Measurements from ENCODE around the gene TMEM101.
"Not testable (repeated sequence)": the region's sequence is repeated elsewhere in the genome, so short reads cannot be mapped to it uniquely, and the experiment has no call there.

Gene TMEM101

GRCh38 chr17:44014437-44015172 is at the start of gene TMEM101:
Gene TMEM101, minus strand, starts transcription at chr17:44014963. Its CDS starts 11 bp downstream, at chr17:44014952.
- peak; percentile 81 for DNase-seq

- DNase-seq, result no peak
Observed at GRCh38 chr17:44063704-44064639, 49.2 kb upstream of the TMEM101 start.

GRCh38 chr17:44062871-44063270 is 48.1 kb upstream of the TMEM101 start:
- DNase-seq, result no peak

- DNase-seq, result no peak
Observed at GRCh38 chr17:44061446-44061845, 46.7 kb upstream of the TMEM101 start.

GRCh38 chr17:44059101-44059892 is 44.5 kb upstream of the TMEM101 start:
- no peak for DNase-seq

GRCh38 chr17:44053125-44053872 is 38.5 kb upstream of the TMEM101 start:
- no peak for DNase-seq

GRCh38 chr17:44049294-44050060 is 34.7 kb upstream of the TMEM101 start:
- DNase-seq, result no peak

- not testable (repeated sequence) for DNase-seq
Observed at GRCh38 chr17:44046893-44047292, 32.1 kb upstream of the TMEM101 start.

- no peak for DNase-seq
Observed at GRCh38 chr17:44045486-44045885, 30.7 kb upstream of the TMEM101 start.

GRCh38 chr17:44044071-44044470 is 29.3 kb upstream of the TMEM101 start:
- DNase-seq, result no peak

- no peak for DNase-seq
Observed at GRCh38 chr17:44043272-44043696, 28.5 kb upstream of the TMEM101 start.

GRCh38 chr17:44039829-44040635 is 25.3 kb upstream of the TMEM101 start:
- DNase-seq, result no peak

GRCh38 chr17:44038604-44039011 is 23.8 kb upstream of the TMEM101 start:
- no peak for DNase-seq

- no peak for DNase-seq
Observed at GRCh38 chr17:44037471-44037870, 22.7 kb upstream of the TMEM101 start.

GRCh38 chr17:44034688-44035087 is 19.9 kb upstream of the TMEM101 start:
- not testable (repeated sequence) for DNase-seq

- DNase-seq, result no peak
Observed at GRCh38 chr17:44033861-44034408, 19.2 kb upstream of the TMEM101 start.

- no peak for DNase-seq
Observed at GRCh38 chr17:44030482-44030881, 15.7 kb upstream of the TMEM101 start.

- no peak for DNase-seq
Observed at GRCh38 chr17:44029736-44030135, 15.0 kb upstream of the TMEM101 start.

- DNase-seq, result no peak
Observed at GRCh38 chr17:44024853-44025252, 10.1 kb upstream of the TMEM101 start.

- DNase-seq, result no peak
Observed at GRCh38 chr17:44024271-44024663, 9.5 kb upstream of the TMEM101 start.

Data from stimulated activated CD4-positive, alpha-beta T cell treated with anti-CD3 and anti-CD28 coated beads, Interleukin-12 subunit alpha, Interleukin-12 subunit beta, amount 100 ng/mL, for 4 hours (primary cell).